KMS-11 (cell line): ENCODE data around the gene NSD2.

Experiments used
- H2AFZ ChIP-seq: fragments of 200-600 bp; sonication (generic); 2 replicates; pipeline ENCODE4 v1.6.1; 2016; ENCODE audit warnings: antibody characterized with exemption, mixed run types, low read depth
- H3K27ac ChIP-seq: fragments of 200-600 bp; sonication (generic); 2 replicates; pipeline ENCODE4 v1.6.1; 2016; ENCODE audit warnings: mild to moderate bottlenecking, mixed run types
- H3K27me3 ChIP-seq: fragments of 200-600 bp; sonication (generic); 2 replicates; pipeline ENCODE4 v1.6.1; 2017; ENCODE audit warnings: mild to moderate bottlenecking, low read depth, mixed run types, moderate library complexity; ENCODE audit not compliant: insufficient read depth
- H3K36me3 ChIP-seq: fragments of 200-600 bp; sonication (generic); 2 replicates; pipeline ENCODE4 v1.6.1; 2017; ENCODE audit warnings: mild to moderate bottlenecking, mixed run types; ENCODE audit not compliant: insufficient read depth
- H3K4me1 ChIP-seq: fragments of 200-600 bp; sonication (generic); 2 replicates; pipeline ENCODE4 v1.6.1; 2016; ENCODE audit warnings: mild to moderate bottlenecking, low read depth, mixed run types; ENCODE audit not compliant: poor library complexity, severe bottlenecking
- H3K4me2 ChIP-seq: fragments of 200-600 bp; sonication (generic); 2 replicates; pipeline ENCODE4 v1.7.0; 2016; ENCODE audit warnings: mild to moderate bottlenecking, mixed run types
- H3K4me3 ChIP-seq: fragments of 200-600 bp; sonication (generic); IDR thresholded peaks from 2 replicates; pipeline ENCODE4 v1.6.1; 2017; ENCODE audit warnings: low read depth, low read length, mixed read lengths; ENCODE audit not compliant: insufficient read depth
- H3K79me2 ChIP-seq: fragments of 200-600 bp; sonication (generic); 2 replicates; pipeline ENCODE4 v1.6.1; 2016; ENCODE audit warnings: low read depth, mixed run types; ENCODE audit not compliant: insufficient read depth
- H3K9ac ChIP-seq: fragments of 200-600 bp; sonication (generic); 2 replicates; pipeline ENCODE4 v1.6.1; 2016; ENCODE audit warnings: mild to moderate bottlenecking, mixed run types
- H4K20me1 ChIP-seq: fragments of 200-600 bp; sonication (generic); 2 replicates; pipeline ENCODE4 v1.6.1; 2016; ENCODE audit warnings: mild to moderate bottlenecking, mixed run types; ENCODE audit not compliant: insufficient read depth
- TF ChIP-seq, protein P1 (sequence below): fragments of 200-600 bp; sonication (generic); conservative IDR thresholded peaks from 2 replicates; pipeline ENCODE4 v1.6.1; 2017; ENCODE audit warnings: low read depth, mild to moderate bottlenecking, antibody characterized with exemption, low read length, moderate library complexity, mixed read lengths

NSD2 gene

DNA sequence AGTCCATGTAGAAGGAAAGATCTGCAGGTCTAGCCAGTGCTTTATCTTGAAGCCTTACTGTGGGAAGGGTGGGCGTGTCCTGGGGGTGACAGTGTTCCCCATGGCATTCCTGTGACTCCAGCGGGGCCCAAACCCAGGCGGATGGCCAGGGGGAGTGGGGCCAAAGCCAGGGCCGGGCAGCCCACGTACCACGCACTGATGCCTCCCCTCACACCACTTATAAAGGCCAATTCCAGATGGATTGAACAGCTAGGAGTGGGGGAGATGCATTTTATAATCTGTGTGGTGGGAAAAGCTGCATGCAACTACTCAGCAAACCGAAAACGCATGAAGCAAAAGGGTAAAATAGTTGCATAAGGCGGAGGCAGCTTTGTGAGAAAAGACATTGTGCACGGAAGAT, 101.2 kb downstream of the NSD2 start:
- no peaks in the 10 kb centered on the region for H3K27me3 ChIP-seq
- H2AFZ ChIP-seq, result no peak overlapping the region
- H3K27ac ChIP-seq, result no peak overlapping the region
- H3K36me3 ChIP-seq, result 0 out of 2 replicates have a peak, but pooled peaks cover 4% of the 10 kb centered on the region
- no peak overlapping the region for H3K9ac ChIP-seq
- no peaks in the 10 kb centered on the region for H3K4me1 ChIP-seq
- H3K4me3 ChIP-seq, result no peak overlapping the region
- no peaks in the 10 kb centered on the region for H3K79me2 ChIP-seq
- TF ChIP-seq, protein P1, sequence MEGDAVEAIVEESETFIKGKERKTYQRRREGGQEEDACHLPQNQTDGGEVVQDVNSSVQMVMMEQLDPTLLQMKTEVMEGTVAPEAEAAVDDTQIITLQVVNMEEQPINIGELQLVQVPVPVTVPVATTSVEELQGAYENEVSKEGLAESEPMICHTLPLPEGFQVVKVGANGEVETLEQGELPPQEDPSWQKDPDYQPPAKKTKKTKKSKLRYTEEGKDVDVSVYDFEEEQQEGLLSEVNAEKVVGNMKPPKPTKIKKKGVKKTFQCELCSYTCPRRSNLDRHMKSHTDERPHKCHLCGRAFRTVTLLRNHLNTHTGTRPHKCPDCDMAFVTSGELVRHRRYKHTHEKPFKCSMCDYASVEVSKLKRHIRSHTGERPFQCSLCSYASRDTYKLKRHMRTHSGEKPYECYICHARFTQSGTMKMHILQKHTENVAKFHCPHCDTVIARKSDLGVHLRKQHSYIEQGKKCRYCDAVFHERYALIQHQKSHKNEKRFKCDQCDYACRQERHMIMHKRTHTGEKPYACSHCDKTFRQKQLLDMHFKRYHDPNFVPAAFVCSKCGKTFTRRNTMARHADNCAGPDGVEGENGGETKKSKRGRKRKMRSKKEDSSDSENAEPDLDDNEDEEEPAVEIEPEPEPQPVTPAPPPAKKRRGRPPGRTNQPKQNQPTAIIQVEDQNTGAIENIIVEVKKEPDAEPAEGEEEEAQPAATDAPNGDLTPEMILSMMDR, result no peak
- no peak overlapping the region for H3K4me2 ChIP-seq
- H4K20me1 ChIP-seq, result no peaks in the 10 kb centered on the region

DNA sequence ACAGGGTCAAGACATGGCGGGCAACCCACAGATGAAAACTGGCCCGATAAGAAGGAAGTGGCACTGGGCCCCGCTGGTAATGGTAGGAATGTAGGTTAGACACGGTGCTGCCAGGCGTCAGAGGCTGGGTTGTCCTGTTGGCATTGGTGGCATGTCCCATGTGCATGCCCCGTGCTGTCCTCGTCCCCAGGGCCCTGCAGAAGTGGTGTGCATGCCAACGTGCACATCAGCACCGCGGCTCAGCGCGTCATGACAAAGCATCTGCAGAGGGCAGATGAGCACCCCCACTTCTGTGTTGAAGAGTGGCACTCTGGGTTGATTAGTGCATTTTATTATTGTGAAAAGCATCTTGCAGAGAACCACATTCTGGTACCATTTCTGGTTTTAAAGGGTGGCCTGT, 102.0 kb downstream of the NSD2 start:
- Histone ChIP-seq H3K27me3 (no peaks in the 10 kb centered on the region), H2AFZ (no peak overlapping the region), H3K79me2 (no peaks in the 10 kb centered on the region), H3K4me2 (no peak overlapping the region), H3K9ac (no peak overlapping the region), H4K20me1 (no peaks in the 10 kb centered on the region), H3K36me3 (0 out of 2 replicates have a peak, but pooled peaks cover 4% of the 10 kb centered on the region), H3K27ac (no peak overlapping the region), H3K4me3 (no peak overlapping the region), H3K4me1 (no peaks in the 10 kb centered on the region)
- TF ChIP-seq, protein P1, result no peak

GRCh38 chr4:1973661-1974060, 102.5 kb downstream of the NSD2 start:
- Histone ChIP-seq H4K20me1 (no peaks in the 10 kb centered on the region), H3K36me3 (0 out of 2 replicates have a peak, but pooled peaks cover 4% of the 10 kb centered on the region)
- TF ChIP-seq, protein P1, result no peak

DNA sequence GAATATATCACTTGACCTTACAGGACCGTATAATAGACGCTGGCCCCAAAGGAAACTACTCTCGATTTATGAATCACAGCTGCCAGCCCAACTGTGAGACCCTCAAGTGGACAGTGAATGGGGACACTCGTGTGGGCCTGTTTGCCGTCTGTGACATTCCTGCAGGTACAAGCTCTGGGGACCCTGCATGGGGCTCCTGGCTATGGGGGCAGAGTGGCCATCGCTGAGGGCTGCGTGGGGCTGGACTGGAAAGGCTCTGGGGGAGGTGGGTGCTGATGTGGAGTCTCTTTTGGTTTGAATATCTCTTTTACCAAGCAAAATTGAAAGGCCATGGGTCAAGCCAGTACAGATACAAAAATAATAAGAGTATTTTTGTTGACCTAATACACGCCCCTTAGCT, 103.6 kb downstream of the NSD2 start:
- H3K9ac ChIP-seq, result no peak overlapping the region
- TF ChIP-seq, protein P1, result no peak
- H3K79me2 ChIP-seq, result no peaks in the 10 kb centered on the region
- H3K27me3 ChIP-seq, result no peaks in the 10 kb centered on the region
- H3K4me2 ChIP-seq, result no peak overlapping the region
- peaks cover 4% of the 10 kb centered on the region; the same call in 1 of the 2 replicates for H3K36me3 ChIP-seq
- peaks cover 6% of the 10 kb centered on the region; the same call in 1 of the 2 replicates for H4K20me1 ChIP-seq
- H3K4me1 ChIP-seq, result no peaks in the 10 kb centered on the region
- no peak overlapping the region for H3K27ac ChIP-seq
- no peak overlapping the region for H3K4me3 ChIP-seq
- H2AFZ ChIP-seq, result no peak overlapping the region

More at GRCh38 chr4:1973661-1974060, 102.5 kb downstream of the NSD2 start:
- Histone ChIP-seq H3K4me3 (no peak overlapping the region), H3K9ac (no peak overlapping the region), H3K27me3 (no peaks in the 10 kb centered on the region), H3K79me2 (no peaks in the 10 kb centered on the region), H3K4me2 (no peak overlapping the region), H2AFZ (no peak overlapping the region), H3K27ac (no peak overlapping the region), H3K4me1 (no peaks in the 10 kb centered on the region)
